ENCODE results near the gene SMAD5.

SMAD5 gene

DNA sequence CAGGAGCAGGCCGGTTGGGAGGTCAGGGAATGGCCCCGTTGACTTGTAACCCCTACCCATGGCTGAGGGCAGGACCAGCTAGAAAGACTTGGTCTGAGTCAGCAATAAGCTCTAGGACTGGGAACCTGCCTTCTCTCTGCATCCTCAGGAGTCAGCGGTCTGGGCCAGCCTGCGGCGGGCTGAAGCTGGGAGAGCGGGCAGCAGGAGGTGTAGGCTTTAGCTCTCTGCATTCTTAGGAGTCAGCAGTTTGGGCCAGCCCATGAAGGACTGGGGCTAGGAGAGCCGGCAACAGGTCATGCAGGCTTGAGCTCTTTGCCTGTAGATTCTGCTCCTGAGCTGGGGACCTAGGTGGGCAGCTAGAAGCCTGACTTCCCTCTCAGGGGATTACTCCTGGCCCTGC lies 66.8 kb downstream of the SMAD5 start:
- no peak for DNase-seq

- no peak for DNase-seq
These were observed 67.5 kb downstream of the SMAD5 start for GRCh38 chr5:136200130-136200529.

DNA sequence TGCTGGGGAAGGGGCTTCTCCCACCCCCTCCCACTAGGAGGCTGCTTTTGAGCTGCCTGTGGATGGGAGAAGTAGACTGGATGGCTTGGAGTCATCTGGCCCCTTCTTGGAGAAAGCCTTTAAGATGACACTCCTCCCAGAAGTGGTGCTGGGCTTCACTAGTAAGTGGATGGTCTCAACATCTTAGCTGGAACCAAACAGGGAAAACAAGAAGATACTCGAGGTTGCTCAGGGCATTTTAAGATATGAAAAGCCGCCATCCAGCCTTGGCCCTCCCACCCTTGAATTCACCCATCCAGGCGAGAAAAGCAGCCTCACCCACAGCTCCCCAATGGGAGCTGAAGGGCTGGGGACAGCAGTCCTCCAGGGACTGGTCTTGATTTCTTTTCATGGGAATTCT lies 68.1 kb downstream of the SMAD5 start:
- DNase-seq = no peak

DNA sequence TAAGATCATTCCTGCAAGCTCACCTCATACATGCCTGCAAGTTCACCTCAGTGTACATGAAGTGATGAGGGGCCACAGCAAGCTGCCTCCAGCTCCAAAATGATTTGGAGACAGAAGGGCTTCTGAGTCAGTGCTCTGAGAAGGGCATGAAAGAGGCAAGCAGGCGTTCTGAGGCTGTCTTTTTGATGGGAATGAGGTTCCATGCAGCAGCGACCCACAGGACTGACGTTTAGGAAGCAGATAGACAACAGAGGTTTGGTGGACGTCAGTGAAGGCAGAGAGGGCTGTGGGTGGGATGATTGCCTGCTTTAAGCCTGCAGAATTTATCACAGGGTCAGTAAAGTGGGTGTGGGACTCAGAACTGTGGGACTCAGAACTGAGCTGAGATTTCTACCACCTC lies 69.2 kb downstream of the SMAD5 start:
- no peak for DNase-seq

DNA sequence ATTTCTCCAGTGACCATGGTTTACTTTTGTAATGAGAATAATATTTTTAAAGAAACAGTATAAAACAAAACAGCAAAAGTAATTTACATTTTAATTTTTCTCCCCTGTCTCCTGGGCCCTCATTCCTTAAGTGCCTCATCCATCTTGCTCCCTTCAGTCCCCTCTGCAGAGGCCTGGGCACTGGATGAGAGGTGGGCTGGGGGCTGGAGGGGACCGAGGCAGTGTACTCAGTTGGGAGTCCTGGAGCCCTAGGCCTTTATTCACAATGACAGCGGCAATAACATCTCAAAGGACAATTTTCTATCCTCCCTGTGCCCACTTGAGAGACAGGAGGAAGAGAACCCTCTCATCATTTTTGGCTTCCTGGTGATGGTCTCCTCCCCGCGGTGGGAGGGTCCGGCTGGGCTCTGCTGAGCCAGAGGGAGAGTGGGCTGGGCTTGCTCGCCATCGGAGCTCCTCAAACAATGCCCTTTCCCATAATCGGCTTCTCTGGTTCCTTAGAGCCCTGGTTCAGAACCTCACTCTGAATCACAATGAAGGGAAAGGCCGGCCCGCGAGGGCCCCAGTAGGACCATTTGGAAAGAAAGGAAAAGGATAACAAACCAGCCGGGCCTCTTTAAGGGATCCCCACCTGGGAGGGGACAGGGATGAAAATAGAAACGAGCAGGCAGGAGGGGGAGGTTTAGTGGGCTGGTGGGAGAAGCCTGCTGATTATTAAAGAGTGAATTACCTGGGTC lies 70.0 kb downstream of the SMAD5 start:
- no peak for DNase-seq

GRCh38 chr5:136203303-136203922 lies 70.8 kb downstream of the SMAD5 start:
- DNase-seq = no peak

DNA sequence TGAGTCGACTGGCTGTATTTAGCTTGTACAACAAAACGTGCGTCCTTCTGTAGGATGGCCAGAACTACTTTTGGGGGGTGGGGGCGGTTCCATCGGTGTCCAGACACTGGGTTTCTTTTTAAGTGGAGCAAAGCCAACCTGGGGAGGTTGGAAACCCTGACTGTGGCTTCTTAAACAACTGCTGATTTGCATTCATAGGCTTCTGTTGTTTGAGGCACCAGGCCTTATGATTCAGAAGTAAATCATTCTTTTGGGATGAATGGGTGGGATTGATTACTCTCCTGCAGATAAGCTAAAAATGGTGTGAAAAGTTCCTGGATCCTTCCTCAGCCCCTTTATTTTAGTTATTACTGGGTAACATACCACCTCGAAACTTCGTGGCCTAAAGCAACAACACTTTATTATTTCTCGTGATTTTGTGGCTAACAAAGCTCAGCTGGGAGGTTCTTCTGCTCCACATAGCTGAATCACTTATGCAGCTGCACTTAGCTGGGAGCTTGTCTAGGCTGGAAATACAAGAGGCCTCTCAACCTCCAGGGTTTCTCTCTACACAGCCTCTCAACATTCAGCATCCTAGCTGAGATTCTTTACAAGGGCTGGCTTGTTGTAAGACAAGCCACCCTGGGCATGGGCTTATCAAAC lies 72.5 kb downstream of the SMAD5 start:
- no peak for DNase-seq

DNA sequence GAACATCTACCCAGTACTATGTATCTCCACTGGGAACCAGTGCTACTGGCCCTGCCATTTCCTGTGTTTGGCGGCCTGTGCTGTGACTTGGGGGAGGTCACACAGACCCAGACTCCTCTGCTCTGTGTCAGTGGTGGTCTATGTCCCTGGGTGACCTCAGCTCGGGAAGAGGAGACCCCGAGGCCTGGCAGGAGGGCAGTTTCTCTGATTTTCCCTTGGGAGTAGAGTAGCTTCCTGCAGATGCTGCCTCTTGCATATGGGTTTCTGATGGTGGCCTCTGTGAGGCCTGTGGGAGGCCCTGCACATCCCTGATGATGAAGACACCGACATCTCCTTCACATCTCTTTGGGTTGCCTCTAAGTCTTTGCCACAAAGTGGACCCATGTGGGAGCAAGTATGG lies 73.3 kb downstream of the SMAD5 start:
- DNase-seq = no peak

- no peak for DNase-seq
These were observed 73.7 kb downstream of the SMAD5 start for GRCh38 chr5:136206361-136206760.

- DNase-seq = no peak
These were observed 75.0 kb downstream of the SMAD5 start for GRCh38 chr5:136207631-136208030.

GRCh38 chr5:136208916-136209315 lies 76.3 kb downstream of the SMAD5 start:
- no peak for DNase-seq

GRCh38 chr5:136209346-136209910 lies 76.8 kb downstream of the SMAD5 start:
- DNase-seq = no peak

DNA sequence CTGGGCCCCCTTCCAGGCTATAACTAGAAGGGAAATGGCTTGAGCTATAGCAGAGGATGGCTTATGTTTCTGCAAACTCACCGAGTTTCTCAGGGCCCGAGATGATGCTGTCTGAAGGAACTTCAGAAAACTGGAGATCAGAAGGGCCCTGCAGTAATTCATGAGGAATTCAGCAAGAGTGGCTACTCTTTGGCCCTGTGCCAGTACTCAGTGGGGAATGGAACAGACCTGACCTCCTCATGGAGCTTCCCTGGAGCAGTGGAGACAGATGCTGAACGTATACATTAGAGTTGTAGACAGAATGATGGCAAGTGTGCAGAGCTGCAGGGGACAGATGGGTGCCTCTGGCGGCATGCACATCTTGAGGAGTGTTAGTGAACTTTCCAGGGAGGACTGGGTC lies 77.6 kb downstream of the SMAD5 start:
- DNase-seq = no peak

DNA sequence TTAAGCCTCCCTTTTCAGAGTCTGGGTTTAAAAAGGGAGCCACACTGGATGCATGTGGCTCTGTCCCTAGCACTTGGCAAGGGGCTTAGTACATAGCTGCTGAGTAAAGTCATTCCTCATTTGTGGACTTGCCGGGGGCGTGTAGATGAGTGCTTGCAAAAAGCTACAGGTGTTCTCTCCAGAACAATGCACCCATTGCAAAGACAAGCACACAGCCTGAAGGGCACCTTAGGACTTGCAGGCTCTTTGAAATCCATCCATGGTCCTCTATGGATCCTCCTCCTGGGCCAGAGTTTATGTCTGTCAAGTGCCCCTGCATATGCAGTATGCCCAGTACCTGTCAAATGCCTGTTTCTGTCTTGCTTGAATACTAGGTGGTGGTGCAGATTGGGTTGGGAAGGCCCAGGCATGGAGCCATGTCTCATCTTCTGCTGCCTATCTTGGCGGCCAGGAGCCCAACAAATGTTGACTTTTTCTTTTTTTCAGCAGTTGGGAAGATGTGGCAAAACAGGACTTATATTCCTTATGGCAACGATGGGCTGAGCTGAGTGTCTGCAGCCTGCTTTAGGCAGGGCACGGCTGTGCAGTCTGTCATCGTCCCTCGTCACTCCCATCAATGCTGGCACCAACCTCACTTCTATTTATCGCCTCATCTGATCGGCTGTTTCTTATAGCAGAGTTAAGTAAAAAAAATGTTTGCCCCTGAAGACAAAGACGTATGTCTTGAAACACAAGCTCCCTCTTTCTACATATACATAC lies 78.8 kb downstream of the SMAD5 start:
- DNase-seq = no peak

DNA sequence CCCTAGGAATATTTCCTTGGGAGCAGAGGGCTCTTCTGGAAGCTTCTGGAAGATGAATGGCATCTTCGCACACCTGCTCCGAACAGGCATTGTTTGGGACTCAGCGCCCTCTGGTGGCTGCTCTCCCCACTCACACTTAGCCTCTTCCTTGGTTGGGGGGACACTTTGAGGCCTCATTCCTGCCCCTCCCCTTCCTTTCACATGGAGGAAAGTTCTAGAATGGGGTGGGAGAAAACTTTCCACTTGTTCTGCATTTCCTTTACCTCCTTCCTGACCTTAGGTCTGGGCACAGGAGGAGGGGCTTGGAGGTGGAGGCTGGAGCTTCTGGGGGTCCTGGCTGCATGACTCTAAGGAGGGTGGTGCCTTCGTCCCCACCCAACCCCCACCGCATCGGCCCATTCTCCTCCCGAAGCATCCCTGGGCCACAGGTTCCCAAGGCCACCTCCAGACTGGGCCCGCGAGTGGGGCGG lies 79.6 kb downstream of the SMAD5 start:
- DNase-seq = no peak

- DNase-seq = no peak
These were observed 81.4 kb downstream of the SMAD5 start for GRCh38 chr5:136213919-136214493.

GRCh38 chr5:136215812-136216211 lies 83.2 kb downstream of the SMAD5 start:
- DNase-seq = no peak

DNA sequence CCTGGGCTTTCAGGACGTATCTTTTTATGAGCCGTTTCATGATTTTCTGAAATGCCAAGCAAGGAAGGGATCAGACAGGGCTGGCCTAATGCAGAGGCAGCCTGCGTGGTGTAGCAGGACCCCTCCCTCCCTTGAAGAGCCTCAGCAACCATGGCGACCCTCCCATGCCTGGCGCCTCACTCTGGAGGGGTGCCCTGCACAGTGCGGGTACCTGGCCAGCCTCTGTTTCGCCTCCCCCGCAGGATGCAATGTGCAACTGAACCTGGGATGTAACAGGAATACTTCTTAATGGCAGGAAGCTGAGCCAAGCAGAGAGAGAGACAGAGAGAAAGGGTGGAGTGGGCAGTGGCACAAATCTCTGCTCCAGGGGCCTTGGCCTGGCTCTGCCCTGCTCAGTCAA lies 83.6 kb downstream of the SMAD5 start:
- DNase-seq = no peak

- no peak for DNase-seq
These were observed 88.7 kb downstream of the SMAD5 start for GRCh38 chr5:136221340-136221739.

GRCh38 chr5:136222580-136223235 lies 90.1 kb downstream of the SMAD5 start:
- no peak for DNase-seq

- DNase-seq = no peak
These were observed 93.2 kb downstream of the SMAD5 start for GRCh38 chr5:136225796-136226195.

GRCh38 chr5:136226401-136226800 lies 93.8 kb downstream of the SMAD5 start:
- no peak for DNase-seq
